Lung microvascular endothelial cell (primary cell): ENCODE results near the gene PTPRN2. TPM values are rescaled to one million over a fixed set of nuclear protein-coding genes. Genes with fewer than 3 reads are reported as not detected.
"Not testable (repeated sequence)": the region's sequence is repeated elsewhere in the genome, so short reads cannot be mapped to it uniquely, and the experiment has no call there.

ENCODE experiments used
- DNase-seq, 2 donors: peaks; one replicate each; pipeline versions ENCODE4 v3.0.0 to v3.0.0-alpha.2; 2010; ENCODE audit warnings: low read depth in 2 of 2
- total RNA-seq: library from RNA; depleted of rRNA; stranded (reverse); fragments of >200 nt; gene quantifications from 2 replicates; pipeline ENCODE4 v1.2.1, GENCODE V29; 2014

Gene PTPRN2
- total RNA-seq, 1 donor from 2014 or later, result 4.6 TPM

DNA sequence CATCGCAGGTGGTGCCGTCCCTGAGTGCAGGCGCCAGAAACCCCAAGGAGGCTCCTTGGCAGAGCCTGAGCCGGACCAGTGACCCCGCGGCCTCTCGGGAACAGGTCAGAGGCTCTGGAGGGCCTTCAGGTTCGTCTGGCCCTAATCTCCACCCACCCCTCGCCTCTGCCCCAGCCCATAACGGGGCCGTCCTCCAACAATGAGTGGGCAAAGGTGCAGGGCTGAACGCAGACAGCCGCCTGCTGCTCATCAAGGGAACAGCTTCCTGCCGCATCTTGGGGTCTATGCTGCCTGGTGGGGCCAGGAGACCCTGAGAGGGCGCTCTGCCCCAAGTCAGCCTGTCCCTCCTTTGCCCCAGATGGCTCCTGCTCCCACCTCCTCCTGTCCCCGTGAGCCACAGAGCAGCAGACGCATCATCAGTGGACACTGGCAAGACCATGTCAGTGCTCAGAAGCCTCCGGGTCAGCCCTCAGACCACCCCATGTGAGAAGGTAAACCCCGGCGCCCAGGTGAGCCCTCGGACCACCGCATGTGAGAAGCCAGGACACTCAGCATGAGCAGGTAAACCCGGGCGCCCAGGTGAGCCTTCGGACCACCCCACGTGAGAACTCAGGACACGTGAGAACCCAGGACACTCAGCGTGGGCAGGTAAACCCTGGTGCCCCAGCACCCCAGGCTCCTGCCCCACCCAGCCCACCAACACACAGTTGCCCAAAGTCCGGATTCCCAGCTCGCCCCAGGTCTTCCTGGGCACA lies 142.0 kb downstream of the PTPRN2 start:
- DNase-seq, result no peak

DNA sequence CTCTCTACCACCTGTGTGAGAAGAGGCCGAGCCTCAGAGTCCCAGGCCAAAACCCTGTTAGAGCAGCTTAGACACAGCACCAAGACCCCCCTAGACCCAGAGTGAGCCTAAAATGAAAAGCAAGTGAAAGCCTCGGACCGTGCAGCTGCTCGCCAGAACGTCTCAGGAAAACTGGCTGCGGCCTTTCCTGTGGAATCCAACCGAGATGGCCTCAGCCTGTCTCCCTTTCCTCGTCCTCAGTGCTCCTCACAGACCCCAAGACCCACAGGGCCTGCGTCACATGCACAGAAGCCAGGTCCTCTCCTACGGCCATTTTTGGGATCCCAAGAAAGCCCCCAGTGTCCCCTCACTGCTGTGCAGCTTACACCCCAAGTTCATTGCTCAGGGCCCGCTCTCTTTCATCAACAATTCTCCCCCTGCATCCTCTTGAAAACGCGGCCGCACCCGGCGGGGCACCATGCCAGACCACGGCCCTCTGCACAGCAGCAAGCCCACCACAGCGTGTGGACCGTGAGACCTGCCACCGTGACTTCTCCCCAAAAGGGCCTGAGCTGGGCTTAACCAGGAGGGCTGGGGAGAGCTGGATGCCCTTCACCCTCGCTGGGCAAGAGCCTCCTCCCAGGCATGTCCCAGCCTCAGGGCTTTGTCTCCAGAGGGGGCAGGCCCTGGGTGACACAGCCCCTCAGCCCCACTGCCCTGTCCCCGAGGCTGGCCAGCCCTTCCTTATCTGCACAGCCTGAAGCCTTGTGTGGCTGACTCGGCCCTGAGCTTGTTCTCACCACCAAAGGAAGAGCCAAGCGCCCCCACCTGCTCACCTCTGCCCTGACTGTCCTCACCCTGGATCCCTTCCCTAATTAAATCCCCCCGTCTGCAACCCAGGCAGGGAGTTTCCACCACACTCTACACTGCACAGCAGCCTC lies 142.9 kb downstream of the PTPRN2 start:
- no peak for DNase-seq

DNA sequence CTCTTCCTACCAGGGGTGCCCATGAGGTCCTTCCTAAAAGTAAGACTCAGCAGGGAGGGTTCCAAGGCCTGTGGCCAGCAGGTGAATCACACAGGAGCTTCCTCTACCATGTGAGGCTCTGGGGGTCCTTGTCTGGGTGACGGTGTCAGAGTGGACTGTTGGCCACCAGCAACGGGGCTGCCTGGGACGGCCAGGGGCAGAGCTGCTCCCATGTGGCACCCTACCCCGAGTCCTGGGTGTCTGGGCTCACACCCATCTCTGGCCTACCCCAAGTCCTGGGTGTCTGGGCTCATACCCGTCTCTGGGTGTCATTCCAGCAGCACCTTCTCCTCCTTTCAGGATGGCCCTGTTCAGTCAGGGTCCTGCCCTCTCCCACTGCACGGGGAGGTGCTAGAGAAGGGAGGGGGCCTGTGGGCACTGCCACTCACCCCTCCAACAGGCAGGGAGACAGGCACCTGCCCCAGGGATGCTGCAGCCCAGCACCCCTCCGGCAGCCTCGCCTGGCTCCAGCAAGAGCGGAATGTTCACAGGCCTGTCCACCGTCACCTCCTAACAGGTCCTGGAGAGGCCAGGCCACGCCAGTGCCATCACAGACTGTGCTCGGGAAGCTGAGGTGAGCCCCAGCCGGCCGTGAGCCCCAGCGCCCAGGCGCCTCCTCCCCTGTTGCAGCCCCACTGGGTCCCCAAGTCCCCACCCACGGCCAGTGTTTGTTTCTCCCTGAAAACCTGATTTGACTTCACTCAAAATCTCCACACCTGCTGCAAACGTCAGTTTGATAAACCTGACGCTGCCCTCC lies 143.7 kb downstream of the PTPRN2 start:
- no peak for DNase-seq

DNA sequence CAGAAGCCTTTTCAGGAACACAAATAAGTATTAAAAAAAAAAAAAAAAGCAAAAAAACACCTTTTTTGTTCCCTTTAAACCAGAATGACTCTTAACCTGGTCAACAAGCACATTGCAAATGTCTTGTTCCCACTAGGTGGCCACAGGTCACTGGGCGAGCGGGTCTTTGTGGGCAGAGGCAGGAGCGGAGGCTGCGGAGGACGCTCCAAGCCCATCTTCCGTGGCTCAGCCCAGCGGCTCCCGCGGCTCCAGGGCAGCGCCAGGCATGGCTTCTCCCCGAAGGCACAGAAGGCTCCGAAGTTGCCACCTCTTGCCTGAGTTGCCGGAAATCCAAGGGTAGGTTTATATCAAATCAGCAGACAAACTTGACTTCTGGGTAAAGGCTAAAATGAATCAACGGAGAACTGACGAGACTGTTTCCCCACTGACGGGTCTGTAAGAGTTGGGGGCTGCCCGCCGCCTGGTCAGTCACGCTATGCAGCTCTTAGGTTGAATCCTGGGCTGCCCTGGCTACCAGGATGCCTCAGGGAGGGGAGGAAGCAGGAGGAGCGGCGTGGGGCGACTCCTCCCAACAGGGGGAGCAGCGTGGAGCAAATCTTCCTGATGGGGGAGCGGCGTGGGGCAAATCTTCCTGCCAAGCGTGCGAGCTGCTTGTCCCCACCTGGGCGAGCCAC lies 144.5 kb downstream of the PTPRN2 start:
- no peak for DNase-seq

DNA sequence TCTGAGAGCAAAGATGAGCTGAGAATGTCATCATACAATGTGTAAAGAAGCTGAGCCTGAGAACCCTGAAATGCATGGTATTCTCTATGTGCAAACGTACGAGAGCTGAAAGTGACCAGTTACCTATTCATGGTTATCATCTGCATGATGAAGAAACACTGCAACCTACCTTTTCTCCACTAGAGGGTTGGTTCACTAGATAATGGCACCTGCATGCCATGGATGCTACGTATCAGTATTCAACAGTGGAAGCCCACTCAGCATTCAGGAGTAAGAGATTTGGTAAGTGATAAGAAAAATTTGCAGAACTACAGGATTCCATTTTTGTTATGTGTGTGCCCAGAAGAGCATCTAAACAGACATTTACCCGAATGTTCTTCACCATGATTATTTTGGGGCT lies 145.4 kb downstream of the PTPRN2 start:
- no peak for DNase-seq

DNA sequence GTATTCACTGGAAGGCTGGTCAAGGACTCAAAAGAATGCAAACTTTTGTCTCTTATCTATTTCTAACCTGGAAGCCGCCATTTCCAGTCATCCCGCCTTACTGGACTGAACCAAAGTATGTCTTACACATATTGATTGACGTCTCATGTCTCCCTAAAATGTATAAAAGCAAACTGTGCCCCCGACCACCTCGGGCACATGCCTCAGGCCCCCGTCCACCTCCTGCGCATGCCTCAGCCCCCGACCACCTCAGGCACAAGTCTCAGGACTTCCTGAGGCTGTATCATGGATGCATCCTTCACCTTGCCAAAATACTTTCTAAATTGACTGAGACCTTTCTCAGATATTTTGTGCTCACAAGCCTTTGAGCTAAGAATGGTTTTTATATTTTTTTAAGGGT lies 148.6 kb downstream of the PTPRN2 start:
- DNase-seq, result no peak

DNA sequence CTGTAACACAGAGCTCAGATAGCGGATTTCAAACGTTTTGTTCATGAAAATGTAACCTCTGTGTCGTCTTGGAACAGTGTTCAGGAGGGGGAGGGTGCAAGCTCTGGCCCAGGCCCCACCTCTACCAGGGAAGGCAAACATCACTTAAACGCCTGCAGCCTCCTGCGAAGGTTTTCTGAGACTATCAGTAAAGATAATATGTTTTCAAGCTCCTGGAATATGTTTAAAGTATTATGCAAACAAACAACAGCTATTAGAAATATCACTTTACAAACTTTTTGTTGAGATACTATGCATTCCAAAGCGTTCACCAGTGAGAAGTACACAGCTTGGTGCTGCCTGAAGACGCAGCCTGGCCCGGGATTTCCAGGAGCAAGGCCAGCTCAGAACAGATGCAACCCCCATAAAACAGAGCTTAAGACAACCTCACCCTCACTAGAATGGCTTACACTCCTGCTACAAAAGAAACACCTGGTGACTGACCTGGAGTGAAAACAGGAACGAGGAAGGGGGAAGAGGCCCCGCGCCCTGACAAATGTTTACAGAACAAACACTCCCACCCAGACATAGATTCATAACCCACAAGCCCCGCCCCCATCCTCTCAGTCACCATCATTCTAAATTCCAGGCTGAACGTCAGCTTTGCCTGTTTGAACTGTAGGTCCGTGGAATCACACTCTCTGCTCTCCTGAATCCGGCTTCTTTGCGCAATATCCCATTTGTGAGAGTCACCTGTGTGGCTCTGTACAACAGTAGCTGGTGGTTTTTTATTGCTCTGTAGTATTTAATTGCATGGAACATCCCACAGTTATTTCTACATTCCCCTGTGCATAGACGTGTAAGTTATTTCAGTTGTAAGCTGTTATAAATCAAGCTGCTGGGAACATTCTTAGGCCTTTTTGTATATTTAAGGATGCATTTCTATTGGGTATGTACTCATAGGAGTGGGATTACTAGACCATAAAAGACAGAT lies 155.0 kb downstream of the PTPRN2 start:
- DNase-seq, result no peak

DNA sequence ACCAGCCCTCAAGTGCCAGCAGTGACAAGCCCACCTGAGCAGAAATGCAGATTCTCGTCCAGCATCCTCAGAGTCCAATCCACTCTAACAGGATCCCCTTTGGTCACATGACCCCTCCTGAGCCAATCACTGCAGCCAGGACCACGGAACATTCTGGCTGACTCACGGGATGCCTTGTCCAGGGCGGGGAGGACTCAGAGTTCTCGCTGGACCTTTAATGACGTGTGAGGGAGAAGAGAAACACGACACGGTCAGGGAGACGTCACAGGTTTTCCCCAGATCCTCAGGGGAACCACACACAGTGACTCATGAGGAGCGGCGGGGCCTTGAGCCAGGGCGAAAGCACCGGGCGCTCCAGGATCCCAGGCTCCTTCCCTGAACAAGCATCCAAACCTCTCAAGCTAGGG lies 155.7 kb downstream of the PTPRN2 start:
- no peak for DNase-seq

DNA sequence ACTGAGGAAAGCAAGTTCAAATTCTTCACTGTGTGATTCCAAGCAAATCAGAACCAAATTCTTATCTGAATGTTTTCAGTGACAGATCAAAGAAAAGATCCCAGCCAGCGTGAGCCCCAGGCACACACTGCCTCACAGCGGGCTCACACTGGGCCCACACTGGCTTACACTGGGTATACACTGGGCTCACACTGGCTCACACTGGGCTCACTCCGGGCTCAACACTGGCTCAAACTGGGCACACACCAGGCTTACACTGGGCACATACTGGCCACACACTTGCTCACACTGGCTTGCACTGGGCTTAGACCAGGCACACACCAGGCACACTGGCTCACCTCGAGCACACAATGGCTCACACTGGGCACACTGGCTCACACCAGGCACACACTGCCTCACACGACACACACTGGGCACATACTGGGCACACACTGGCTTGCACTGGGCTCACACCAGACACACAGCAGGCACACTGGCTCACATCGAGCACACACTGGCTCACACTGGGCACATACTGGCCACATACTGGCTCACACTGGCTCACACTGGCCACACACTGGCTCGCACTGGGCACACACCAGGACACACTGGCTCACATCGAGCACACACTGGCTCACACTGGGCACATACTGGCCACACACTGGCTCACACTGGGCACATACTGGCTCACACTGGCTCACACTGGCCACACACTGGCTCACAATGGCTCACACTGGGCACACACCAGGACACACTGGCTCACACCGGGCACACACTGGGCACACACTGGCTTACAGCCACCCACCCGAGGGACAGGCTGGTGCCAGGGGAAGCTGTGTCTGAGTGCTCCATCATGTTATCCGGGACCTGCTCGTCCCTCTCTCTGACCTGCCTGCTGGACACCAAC lies 156.3 kb downstream of the PTPRN2 start:
- no peak for DNase-seq

DNA sequence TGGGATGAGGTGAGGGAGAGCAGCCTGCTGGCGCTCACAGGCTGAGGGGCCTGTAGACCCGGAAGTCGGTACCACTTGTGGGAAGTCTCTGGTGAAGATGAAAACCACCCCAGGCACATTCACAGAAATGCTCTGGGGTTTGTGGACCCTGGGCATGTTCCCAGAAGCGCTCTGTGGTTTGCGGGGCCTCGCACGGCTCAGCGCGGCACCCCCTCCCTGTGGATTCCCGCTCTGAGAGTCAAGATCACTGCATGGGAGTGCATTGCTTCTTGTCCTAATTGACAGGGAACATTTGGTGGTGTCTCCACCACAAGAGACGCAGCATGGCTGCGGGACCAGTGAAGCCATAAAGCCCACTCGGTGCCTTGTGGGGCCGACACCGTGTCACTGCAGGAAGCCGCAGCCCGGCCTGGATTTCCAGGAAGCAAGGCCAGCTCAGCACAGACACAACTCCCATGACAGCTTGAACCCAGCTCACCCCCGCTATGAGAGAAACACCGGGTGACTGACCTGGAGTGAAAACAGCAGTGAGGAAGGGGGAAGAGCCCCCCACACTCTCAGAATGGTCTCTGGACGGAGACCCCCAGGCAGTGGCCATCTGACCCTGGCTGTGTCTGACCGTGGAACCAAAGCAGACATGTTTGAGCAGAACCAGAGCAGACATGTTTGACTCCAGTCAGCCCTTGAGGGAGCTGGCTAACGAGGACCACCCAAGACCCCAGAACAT lies 157.2 kb downstream of the PTPRN2 start:
- no peak for DNase-seq

DNA sequence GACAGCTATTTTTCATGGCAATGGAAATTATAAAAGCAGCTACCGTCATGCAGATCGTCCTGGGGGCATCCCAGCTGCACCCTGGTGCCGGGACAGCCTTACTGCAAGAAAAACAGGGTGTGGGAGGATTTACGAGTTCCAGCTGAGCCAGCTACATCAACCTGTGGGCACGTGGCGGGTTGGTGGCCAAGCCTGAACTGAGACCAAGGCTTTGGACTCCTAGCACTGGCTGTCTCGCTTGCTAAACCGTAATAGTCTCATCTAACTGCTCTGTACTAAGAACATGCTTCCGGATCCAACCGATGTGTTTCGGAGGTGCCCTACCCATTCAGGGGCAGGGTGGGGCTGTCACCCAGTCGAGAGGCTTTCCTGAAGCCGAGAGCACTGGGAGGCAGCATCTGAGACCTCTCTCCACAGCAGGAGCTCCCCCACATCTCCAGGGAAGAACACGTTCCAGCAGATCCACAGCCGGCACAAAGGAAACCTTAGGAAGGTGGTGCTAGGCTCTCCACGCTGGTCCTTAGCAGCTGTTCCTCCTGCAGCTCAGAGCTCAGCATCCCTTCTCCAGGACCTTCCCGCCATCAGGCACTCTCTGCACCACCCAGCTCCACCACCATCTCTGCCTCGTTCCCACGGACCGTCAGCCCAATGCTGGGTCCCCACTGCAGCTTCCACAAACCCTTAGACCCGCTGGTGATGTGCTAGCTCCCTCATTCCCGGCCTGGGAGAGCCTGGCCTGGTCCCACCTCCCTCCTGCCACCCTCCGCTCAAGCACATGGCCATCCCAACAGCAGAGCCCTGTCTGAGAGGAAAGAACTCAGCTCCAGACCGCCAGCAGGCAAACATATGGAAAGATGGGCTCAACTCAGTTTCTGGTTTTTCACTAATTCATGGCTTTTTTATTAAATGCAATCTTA lies 158.5 kb downstream of the PTPRN2 start:
- DNase-seq, result no peak

DNA sequence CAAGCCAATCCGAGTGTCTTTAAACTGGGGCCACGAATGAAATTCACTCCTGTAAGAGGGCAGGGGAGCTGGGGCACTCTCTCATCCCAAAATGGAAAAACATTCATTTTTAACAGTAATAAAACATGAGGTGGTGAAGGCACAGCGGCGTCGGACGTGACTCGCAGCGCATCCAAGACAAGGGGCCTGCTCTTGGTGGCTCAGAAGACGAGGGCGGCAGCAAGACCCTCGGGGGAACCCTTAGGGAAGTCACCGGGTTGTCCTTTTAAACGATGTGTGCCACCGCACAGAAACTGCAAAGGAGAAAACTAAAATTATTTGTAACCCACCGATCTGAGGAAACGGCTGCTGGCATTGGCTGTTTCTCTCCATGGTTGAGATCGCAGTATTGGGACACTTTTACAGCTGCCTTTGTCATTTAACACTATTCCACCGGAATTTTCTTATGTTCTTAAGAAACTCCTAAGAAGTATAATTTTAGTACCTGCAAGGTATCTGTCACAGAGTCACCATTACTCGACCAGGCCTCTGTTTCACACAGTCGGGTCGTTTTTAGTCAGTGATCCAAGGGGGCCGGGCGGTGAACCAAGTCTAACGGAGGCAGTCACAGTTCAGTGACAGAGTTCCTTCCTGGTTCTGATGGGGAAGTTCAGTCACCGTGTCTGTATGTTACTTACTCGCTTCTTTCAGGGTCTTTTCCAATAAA lies 159.3 kb downstream of the PTPRN2 start:
- no peak for DNase-seq

DNA sequence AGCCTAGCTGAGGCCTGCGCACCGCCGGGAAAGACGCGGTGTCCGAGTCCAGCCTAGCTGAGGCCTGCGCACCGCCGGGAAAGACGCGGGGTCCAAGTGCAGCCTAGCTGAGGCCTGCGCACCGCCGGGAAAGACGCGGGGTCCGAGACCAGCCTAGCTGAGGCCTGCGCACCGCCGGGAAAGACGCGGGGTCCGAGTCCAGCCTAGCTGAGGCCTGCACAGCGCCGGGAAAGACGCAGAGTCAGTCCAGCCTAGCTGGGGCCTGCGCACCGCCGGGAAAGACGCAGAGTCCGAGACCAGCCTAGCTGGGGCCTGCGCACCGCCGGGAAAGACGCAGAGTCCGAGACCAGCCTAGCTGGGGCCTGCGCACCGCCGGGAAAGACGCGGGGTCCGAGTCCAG lies 161.9 kb downstream of the PTPRN2 start:
- DNase-seq, result not testable (repeated sequence)

DNA sequence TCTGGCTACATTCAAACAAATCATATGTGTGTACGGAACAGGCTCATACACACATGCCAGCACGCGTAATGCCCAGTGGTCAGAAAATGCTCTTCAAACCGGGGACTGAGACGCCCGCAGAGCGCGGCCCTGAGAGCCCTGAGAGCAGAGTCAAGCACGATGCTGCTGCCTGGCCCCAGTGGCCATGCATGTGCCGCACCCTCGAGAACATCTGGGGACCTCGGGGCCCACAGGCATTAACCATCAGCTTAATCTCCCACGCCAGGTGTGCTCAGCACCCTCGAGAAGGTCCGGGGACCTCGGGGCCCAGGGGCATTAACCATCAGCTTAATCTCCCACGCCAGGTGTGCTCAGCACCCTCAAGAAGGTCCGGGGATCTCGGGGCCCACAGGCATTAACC lies 163.1 kb downstream of the PTPRN2 start:
- no peak for DNase-seq

DNA sequence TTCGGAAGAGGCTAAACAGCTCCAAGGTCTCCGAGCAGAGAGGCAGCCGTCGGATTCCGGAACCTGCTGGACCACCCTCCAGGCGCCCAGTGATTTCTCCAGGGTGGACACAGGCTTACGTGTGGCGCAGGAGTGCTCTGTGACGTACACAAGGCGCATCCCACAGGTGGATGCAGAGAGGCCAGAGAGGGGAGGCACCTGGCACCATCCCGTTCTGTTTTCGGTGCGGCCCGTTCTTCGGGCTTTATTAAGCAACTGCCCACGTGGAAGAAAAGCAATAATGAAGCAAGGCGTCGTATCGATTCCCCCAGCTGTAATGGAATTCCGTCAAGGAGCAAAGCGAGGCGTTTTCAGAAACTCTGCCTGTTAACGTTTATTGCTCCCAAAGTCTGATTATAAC lies 163.6 kb downstream of the PTPRN2 start:
- no peak for DNase-seq

DNA sequence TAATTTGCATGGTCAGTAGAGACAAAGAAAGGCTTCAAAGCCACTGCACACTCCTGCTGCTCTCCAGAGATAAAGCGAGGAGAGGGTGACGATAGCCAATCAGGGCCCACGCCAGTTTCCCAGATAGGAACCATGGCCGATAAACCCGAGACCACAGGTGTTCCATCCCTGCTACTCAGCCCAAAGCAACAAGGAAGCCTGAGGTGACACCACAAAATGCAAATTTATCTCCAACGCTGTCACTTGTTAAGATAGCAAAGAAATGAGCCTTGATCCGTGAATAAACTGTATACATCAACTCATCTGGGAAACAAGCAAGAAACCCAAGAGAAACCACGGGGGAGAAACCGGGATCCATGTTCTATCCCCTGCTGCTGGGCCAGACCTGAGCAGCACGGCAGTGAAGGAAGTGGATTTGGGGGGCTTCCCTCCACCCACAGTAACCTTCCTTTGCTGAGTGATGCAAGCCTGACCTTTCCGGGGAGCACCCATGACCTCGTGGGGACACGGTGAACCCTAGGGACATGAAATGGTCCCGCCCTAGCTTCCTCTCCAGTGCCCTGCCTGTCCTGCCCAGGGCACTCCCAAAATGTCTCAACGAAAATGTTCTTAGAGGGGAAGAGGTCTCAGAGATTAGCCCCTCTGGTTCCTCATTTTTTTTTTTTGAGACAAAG lies 164.6 kb downstream of the PTPRN2 start:
- DNase-seq, result no peak
